ENCODE data around the gene EHD3.

The EHD3 gene

GRCh38 chr2:31284107-31284506 is 50.2 kb downstream of the EHD3 start:
- no peak for DNase-seq (ENCODE audit: low read depth in 2 of 3, low spot score in 2 of 3)

GRCh38 chr2:31286230-31286629 is 52.3 kb downstream of the EHD3 start:
- DNase-seq (ENCODE audit: low read depth in 2 of 3, low spot score in 2 of 3), result no peak

- DNase-seq (ENCODE audit: low read depth in 2 of 3, low spot score in 2 of 3), result no peak
These were observed 53.1 kb downstream of the EHD3 start for GRCh38 chr2:31286961-31287550.

GRCh38 chr2:31287654-31288053 is 53.7 kb downstream of the EHD3 start:
- no peak for DNase-seq (ENCODE audit: low read depth in 2 of 3, low spot score in 2 of 3)

GRCh38 chr2:31294196-31294595 is 60.2 kb downstream of the EHD3 start:
- no peak for DNase-seq (ENCODE audit: low read depth in 2 of 3, low spot score in 2 of 3)

GRCh38 chr2:31296641-31297287 is 62.8 kb downstream of the EHD3 start:
- no peak for DNase-seq (ENCODE audit: low read depth in 2 of 3, low spot score in 2 of 3)

- DNase-seq (ENCODE audit: low read depth in 2 of 3, low spot score in 2 of 3), result no peak
These were observed 63.8 kb downstream of the EHD3 start for GRCh38 chr2:31297751-31298150.

- DNase-seq (ENCODE audit: low read depth in 2 of 3, low spot score in 2 of 3), result no peak
These were observed 65.6 kb downstream of the EHD3 start for GRCh38 chr2:31299547-31299946.

- no peak for DNase-seq (ENCODE audit: low read depth in 2 of 3, low spot score in 2 of 3)
These were observed 66.4 kb downstream of the EHD3 start for GRCh38 chr2:31300309-31300708.

- DNase-seq (ENCODE audit: low read depth in 2 of 3, low spot score in 2 of 3), result no peak
These were observed 69.1 kb downstream of the EHD3 start for GRCh38 chr2:31302940-31303563.

GRCh38 chr2:31304816-31305215 is 70.9 kb downstream of the EHD3 start:
- DNase-seq (ENCODE audit: low read depth in 2 of 3, low spot score in 2 of 3), result no peak

GRCh38 chr2:31312898-31313297 is 78.9 kb downstream of the EHD3 start:
- DNase-seq (ENCODE audit: low read depth in 2 of 3, low spot score in 2 of 3), result no peak

GRCh38 chr2:31314761-31315160 is 80.8 kb downstream of the EHD3 start:
- no peak for DNase-seq (ENCODE audit: low read depth in 2 of 3, low spot score in 2 of 3)

GRCh38 chr2:31317396-31317795 is 83.4 kb downstream of the EHD3 start:
- DNase-seq (ENCODE audit: low read depth in 2 of 3, low spot score in 2 of 3), result no peak

GRCh38 chr2:31318361-31319336 is 84.7 kb downstream of the EHD3 start:
- peak in 1 of 3 experiments; percentile 25 for DNase-seq (ENCODE audit: low read depth in 2 of 3, low spot score in 2 of 3)

All from activated CD8-positive, alpha-beta memory T cell treated with anti-CD3 and anti-CD28 coated beads for 48 hours (primary cell).